GM19035 (cell line): ENCODE results near the gene LRRC38.
"Not testable (repeated sequence)": the region's sequence is repeated elsewhere in the genome, so short reads cannot be mapped to it uniquely, and the experiment has no call there.

Source experiments
- ATAC-seq: cut with Tn5 transposase; IDR thresholded peaks from one replicate; pipeline ENCODE4 v1.9.1; 2021; ENCODE audit not compliant: unreplicated experiment

The LRRC38 gene

GRCh38 chr1:13465515-13465914 lies 48.3 kb downstream of the LRRC38 start:
- ATAC-seq, result no peak

DNA sequence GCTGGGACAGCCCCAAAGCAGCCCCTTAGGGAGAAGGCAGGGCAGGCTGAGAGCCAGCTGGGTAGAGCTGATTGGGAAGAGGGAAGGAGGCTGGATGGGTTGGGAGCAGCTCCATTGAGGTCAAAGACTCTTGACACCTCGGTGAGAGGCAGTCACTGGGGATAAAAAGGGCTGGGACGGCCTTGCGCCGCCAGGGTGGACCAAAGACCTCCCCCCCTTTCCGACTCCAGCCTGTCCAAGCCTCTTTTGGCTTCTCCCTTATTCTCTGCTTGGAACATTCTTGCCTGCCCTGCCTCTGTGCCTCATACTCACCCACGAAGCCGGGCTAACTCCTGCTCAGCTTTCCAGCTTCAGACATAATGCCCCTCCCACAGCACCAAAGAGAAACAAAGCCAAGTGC lies 51.1 kb downstream of the LRRC38 start:
- no peak for ATAC-seq

GRCh38 chr1:13461977-13462376 lies 51.8 kb downstream of the LRRC38 start:
- ATAC-seq, result no peak

GRCh38 chr1:13456904-13457532 lies 56.8 kb downstream of the LRRC38 start:
- no peak for ATAC-seq

GRCh38 chr1:13451399-13451965 lies 62.3 kb downstream of the LRRC38 start:
- no peak for ATAC-seq

DNA sequence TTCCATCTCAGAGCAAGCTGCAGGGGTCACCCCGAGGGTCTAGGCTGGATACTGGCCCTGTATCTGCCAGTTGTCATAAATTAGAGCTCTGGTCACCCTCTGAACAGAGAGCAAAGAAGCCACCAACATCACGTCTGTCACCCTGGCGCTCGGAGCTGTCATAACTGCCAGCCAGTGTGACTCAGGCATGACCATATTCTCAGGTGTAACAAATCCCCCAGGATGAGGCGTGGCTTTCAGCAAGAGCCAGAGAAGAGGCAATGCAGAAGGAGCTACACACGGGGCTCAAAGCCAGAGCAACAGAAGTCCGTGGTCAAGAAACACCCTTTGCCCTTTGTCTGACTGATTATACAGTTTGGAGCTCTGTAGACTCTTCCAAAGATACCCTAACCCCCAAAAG lies 63.6 kb downstream of the LRRC38 start:
- ATAC-seq, result no peak

DNA sequence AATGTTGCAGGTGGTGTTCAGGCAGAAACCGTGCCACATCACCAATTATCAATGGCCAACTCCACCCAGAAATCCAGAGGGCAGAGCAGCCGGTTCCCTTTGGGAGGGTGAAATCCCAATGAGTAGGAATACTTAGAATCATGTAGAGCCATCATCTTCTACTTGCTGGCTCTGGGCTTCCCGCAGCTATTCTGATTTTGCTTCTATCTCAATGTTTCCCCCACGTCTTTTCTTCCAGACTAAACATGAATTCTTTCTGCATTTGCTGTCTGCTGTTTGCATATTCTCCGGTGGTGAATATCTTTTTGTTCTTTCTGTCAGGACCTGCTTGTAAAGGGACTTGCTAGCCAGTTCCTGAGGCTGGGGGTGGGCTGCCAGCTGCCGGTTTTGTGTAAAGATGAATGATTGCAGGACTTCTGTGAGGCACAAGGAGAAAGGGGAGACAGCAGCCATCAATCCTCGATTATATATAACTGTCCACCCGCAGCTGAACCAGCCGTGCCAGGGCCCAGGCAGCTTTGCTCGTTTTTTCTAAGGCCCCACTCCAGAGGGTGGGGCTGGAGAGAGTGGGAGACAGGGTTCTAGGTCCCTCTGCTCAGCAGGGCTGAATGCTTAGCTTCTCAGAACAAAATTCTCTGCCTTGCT lies 70.3 kb downstream of the LRRC38 start:
- ATAC-seq, result no peak

DNA sequence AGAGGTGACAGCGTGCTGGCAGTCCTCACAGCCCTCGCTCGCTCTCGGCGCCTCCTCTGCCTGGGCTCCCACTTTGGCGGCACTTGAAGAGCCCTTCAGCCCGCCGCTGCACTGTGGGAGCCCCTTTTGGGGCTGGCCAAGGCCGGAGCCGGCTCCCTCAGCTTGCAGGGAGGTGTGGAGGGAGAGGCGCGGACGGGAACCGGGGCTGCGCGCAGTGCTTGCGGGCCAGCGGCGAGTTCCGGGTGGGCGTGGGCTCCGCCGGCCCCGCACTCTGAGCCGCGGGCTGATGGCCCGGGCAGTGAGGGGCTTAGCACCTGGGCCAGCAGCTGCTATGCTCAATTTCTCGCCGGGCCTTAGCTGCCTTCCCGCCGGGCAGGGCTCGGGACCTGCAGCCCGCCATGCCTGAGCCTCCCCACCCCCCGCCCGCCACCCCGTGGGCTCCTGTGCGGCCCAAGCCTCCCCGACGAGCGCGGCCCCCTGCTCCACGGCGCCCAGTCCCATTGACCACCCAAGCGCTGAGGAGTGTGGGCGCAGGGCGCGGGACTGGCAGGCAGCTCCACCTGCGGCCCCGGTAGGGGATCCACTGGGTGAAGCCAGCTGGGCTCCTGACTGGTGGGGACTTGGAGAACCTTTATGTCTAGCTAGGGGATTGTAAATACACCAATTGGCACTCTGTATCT lies 74.6 kb downstream of the LRRC38 start:
- not testable (repeated sequence) for ATAC-seq

DNA sequence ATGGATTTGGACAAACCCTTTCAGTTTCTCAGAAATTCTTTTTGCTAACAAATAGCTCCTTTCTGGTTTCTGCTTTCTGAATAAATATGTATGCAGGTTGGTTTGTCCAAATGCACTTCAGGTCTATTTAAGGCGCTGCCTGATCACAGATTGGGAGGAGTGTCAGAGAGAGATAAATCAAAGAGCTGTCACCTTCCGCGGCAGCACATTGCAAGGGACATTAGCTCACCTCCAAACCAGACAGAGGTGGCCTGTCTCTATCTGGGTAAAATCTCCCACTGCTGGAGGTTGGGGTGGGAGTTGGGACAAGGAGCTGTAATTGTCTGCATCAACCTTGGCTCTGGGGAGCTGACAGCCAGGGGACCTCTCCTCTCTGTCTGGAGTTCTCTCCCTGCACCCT lies 78.3 kb downstream of the LRRC38 start:
- no peak for ATAC-seq

- ATAC-seq, result not testable (repeated sequence)
Measured at GRCh38 chr1:13433694-13434358, 80.0 kb downstream of the LRRC38 start.

DNA sequence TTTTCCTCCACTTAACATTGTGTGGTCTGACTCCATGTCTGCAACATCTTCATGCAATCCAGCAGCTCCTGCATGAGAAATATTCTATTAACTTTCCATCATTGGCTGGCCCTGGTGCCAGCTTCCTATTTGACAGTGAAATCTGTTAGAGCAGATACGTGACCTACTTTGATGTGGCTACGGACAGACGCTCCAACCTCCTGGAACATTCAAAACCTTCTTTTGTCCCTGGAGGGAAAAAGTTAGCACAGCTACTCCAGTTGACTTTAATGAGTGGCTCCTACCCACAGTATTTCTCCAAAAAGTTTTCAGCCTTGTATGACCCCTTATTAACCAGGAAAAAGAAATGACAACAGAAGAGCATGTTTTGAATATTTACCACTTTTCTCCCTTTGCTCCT lies 81.6 kb downstream of the LRRC38 start:
- no peak for ATAC-seq

DNA sequence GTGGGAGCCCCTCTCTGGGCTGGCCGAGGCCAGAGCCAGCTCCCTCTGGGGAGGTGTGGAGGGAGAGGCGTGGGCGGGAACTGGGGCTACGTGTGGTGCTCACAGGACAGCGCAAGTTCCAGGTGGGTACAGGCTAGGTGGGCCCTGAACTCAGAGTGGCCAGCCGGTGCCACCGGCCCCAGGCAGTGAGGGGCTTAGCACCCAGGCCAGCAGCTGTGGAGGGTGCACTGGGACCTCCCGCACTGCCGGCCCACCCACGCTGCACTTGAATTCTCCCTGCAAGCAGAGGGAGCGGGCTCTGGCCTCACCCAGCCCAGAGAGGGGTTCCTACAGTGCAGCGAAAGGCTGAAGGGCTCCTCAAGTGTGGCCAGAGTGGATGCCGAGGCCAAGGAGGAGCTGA lies 83.3 kb downstream of the LRRC38 start:
- no peak for ATAC-seq
